NOMO-1 treated with dmso at 0.1 percent for 144 hours (cell line): Measurements from ENCODE around the gene SMG6.
"Not testable (repeated sequence)": the region's sequence is repeated elsewhere in the genome, so short reads cannot be mapped to it uniquely, and the experiment has no call there.

Source experiments
- DNase-seq: peaks from one replicate; lab custom pipeline; 2025; ENCODE audit not compliant: unreplicated experiment; lab: John Stamatoyannopoulos, UW

Gene SMG6

DNA sequence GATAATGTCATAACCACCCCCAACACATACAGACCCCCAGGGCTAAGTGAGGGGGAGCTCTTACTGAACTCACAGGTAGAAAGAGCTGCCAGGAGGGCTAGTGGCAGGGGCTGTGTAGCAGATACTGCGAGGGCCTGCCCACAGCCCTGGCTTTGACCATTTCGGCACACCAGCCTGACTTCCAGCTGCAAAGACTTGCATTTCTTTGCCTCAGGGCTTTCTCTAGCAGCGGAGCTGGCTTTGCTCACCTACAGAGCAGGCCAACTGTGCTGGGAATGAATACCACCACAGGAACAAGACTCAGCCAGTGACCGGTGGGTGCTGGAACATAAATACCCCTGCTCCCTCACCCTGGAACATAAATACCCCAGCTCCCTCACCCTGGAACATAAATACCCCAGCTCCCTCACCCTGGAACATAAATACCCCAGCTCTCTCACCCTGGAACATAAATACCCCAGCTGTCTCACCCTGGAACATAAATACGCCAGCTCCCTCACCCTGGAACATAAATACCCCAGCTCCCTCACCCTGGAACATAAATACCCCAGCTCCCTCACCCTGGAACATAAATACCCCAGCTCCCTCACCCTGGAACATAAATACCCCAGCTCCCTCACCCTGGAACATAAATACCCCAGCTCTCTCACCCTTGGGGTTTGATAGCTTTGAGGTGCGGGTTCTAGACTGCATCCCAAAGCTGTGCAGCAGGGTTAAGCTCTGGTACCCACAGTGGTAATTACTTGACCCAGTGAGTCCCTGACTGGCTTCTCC lies 290.2 kb downstream of the SMG6 start:
- DNase-seq, result not testable (repeated sequence)

- DNase-seq, result no peak
These were observed 291.1 kb downstream of the SMG6 start for GRCh38 chr17:2012499-2012898.

DNA sequence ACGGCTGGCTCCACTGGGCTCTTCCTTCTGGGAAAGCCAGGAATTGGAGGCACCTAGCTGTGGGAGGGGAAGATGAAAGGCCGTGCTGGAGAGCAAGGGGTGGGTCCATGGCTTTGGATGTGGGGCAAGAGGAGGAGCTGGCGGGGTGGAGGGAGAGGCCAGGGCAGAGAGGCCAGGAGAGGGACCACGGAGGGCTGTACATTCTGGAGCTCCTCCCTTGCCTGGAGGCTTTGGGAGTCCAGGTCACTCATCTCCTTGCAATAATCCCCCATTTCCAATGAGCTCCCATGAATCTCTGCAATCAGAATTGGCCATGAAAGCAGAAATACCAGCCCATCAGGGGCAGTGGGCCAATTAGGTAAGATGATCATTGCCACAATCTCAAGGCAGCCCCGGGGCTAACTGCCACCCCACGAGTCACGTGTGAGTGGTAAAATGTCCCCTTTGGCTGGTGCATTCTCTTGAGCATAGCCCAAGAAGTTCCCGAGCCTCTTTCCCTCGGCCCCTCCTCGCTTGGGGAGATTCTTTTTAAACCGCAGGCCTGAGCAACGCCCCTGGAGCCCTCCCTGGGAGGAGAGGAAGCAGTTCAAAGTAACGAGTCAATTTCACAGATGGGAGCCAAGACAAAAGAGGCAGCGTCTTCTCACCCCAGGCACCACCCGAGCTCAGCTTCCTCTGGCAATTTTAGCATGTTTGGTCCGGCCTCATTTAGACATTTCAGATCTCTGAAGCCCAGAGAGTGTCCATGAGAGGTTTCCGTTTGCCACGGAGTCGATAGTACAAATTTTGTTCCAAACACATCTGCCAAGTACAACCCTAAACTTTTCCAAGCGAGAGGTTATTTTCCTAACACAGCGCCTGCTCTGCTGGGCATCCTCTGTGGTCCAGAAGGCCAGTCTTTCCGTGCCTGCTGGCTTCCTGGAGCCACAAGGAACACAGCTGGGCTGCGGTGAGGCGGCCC lies 291.9 kb downstream of the SMG6 start:
- DNase-seq, result no peak
